Osteoblast (primary cell): ENCODE results near the gene PRMT3. TPM values are rescaled to one million over a fixed set of nuclear protein-coding genes. Genes with fewer than 3 reads are reported as not detected.
"Not testable (repeated sequence)": the region's sequence is repeated elsewhere in the genome, so short reads cannot be mapped to it uniquely, and the experiment has no call there.

Experiments
- DNase-seq: peaks from one replicate; pipeline ENCODE4 v3.0.0; 2011; ENCODE audit warnings: low spot score, mixed read lengths; ENCODE audit not compliant: insufficient read length; ENCODE audit errors: missing footprints
- H2AFZ ChIP-seq: 2 replicates; pipeline ENCODE4 v1.6.0; 2011; ENCODE audit warnings: mild to moderate bottlenecking, low read length
- H3K27ac ChIP-seq: 2 replicates; pipeline ENCODE4 v1.5.1; 2011; ENCODE audit warnings: mild to moderate bottlenecking, low read depth, low read length, moderate library complexity
- H3K27me3 ChIP-seq: 2 replicates; pipeline ENCODE4 v1.6.0; 2012; ENCODE audit warnings: mild to moderate bottlenecking, control low read depth, inconsistent platforms, low read length, moderate library complexity; ENCODE audit not compliant: insufficient read depth
- H3K36me3 ChIP-seq: 2 replicates; pipeline ENCODE4 v1.5.1; 2011; ENCODE audit warnings: mild to moderate bottlenecking, low read length, control low read depth, moderate library complexity; ENCODE audit not compliant: insufficient read depth
- H3K4me1 ChIP-seq: 2 replicates; pipeline ENCODE4 v1.5.1; 2011; ENCODE audit warnings: mild to moderate bottlenecking, low read length, control low read depth, moderate library complexity; ENCODE audit not compliant: insufficient read depth
- H3K4me2 ChIP-seq: 2 replicates; pipeline ENCODE4 v1.6.0; 2011; ENCODE audit warnings: mild to moderate bottlenecking, low read length; ENCODE audit not compliant: insufficient read depth
- H3K4me3 ChIP-seq: fragments of 200-600 bp; sonication (generic); 3 replicates; pipeline ENCODE4 v1.5.1; 2012; ENCODE audit warnings: mild to moderate bottlenecking, low read length, inconsistent platforms; ENCODE audit not compliant: insufficient read depth
- H3K79me2 ChIP-seq: 2 replicates; pipeline ENCODE4 v1.6.0; 2012; ENCODE audit warnings: mild to moderate bottlenecking, low read length, control low read depth, inconsistent platforms; ENCODE audit not compliant: insufficient read depth
- H3K9me3 ChIP-seq: 2 replicates; pipeline ENCODE4 v1.5.1; 2011; ENCODE audit warnings: low read depth, low read length, control low read depth
- H4K20me1 ChIP-seq: 2 replicates; pipeline ENCODE4 v1.6.0; 2012; ENCODE audit warnings: mild to moderate bottlenecking, low read length, control low read depth; ENCODE audit not compliant: insufficient read depth
- total RNA-seq: library from RNA; depleted of rRNA; stranded (reverse); fragments of >200 nt; gene quantifications from 2 replicates; pipeline ENCODE4 v1.2.3, GENCODE V29; 2012
- TF ChIP-seq, protein P1 (sequence below): IDR thresholded peaks from 2 replicates; pipeline ENCODE4 v1.5.1; 2011; ENCODE audit warnings: mild to moderate bottlenecking, low read depth, low read length, moderate library complexity; ENCODE audit errors: extremely low read depth

PRMT3 gene
- total RNA-seq, 1 donor, result 20.6 TPM

DNA sequence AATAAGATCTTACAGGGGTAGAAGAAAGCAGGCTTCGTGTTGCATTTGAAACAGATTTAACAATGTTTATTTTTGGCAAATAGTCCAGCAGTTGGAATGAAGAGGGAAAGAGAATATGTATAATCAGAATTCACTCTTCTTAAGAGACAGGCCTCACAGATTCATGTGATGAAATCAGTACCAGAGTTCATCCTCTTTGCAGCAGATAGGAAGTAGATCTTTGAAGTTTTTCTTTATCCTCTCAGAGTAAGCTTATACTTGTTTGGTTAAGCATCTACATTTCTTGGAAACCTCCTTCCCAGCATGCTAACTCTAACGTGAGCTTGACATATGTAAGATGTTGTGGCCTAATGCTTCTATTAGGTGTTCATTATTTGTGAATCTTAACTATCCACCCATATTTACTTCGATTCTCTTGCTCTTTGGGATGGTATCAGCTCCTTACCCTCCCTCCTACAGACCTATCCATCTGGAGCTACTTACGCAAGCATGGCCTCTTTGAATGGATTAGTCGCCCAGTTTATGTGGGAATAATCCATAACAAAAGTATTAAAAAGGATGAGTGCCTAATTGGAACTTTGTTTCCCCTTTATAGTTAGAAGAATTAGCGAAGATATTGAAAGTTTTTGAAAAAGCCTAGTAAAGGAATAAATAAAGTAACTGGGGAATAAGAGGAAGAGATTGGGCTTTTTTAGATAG, 80.1 kb downstream of the PRMT3 start:
- H3K9me3 ChIP-seq, result no peaks in the 10 kb centered on the region
- H3K4me1 ChIP-seq, result no peaks in the 10 kb centered on the region
- no peak for DNase-seq
- no peak overlapping the region for H3K4me3 ChIP-seq
- no peaks in the 10 kb centered on the region for H4K20me1 ChIP-seq
- TF ChIP-seq, protein P1, sequence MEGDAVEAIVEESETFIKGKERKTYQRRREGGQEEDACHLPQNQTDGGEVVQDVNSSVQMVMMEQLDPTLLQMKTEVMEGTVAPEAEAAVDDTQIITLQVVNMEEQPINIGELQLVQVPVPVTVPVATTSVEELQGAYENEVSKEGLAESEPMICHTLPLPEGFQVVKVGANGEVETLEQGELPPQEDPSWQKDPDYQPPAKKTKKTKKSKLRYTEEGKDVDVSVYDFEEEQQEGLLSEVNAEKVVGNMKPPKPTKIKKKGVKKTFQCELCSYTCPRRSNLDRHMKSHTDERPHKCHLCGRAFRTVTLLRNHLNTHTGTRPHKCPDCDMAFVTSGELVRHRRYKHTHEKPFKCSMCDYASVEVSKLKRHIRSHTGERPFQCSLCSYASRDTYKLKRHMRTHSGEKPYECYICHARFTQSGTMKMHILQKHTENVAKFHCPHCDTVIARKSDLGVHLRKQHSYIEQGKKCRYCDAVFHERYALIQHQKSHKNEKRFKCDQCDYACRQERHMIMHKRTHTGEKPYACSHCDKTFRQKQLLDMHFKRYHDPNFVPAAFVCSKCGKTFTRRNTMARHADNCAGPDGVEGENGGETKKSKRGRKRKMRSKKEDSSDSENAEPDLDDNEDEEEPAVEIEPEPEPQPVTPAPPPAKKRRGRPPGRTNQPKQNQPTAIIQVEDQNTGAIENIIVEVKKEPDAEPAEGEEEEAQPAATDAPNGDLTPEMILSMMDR, result no peak
- H3K4me2 ChIP-seq, result no peak overlapping the region
- H3K36me3 ChIP-seq, result peaks cover 4% of the 10 kb centered on the region
- H3K27me3 ChIP-seq, result no peaks in the 10 kb centered on the region
- H3K79me2 ChIP-seq, result no peaks in the 10 kb centered on the region
- H3K27ac ChIP-seq, result no peak overlapping the region
- H2AFZ ChIP-seq, result no peak overlapping the region

DNA sequence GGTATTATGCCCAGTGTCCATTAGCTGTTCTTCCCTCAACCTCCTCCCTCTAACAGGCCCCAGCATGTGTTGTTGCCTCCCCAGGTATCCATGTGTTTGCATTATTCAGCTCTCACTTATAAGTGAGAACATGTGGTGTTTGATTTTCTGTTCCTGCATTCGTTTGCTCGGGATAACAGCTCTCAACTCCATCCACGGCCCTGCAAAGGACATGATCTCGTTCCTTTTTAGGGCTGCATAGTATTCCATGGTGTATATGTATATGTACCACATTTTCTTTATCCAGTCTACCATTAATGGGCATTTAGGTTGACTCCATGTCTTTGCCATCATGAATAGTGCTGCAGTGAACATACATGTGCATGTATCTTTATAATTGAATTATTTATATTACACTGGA, 82.8 kb downstream of the PRMT3 start:
- Histone ChIP-seq H4K20me1 (no peaks in the 10 kb centered on the region), H3K4me1 (no peaks in the 10 kb centered on the region), H2AFZ (no peak overlapping the region), H3K79me2 (no peaks in the 10 kb centered on the region), H3K36me3 (peaks cover 4% of the 10 kb centered on the region), H3K27ac (no peak overlapping the region), H3K4me3 (no peak overlapping the region), H3K9me3 (no peaks in the 10 kb centered on the region), H3K27me3 (no peaks in the 10 kb centered on the region), H3K4me2 (no peak overlapping the region)
- TF ChIP-seq, protein P1, result no peak
- DNase-seq, result no peak

DNA sequence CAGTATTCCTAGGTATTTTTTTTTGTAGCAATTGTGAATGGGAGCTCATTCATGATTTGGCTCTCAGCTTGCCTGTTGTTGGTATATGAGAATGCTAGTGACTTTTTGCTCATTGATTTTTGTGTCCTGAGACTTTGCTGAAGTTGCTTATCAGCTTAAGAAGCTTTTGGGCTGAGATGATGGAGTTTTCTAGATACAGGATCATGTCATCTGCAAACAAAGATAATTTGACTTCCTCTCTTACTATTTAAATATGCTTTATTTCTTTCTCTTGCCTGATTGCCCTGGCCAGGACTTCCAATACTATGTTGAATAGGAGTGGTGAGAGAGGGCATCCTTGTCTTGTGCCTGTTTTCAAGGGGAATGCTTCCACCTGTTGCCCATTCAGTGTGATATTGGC, 84.4 kb downstream of the PRMT3 start:
- H4K20me1 ChIP-seq, H3K27me3 ChIP-seq, H3K4me1 ChIP-seq, H3K4me2 ChIP-seq, H3K79me2 ChIP-seq, H3K4me3 ChIP-seq, H3K9me3 ChIP-seq, H3K27ac ChIP-seq, H2AFZ ChIP-seq, DNase-seq, H3K36me3 ChIP-seq: not testable (repeated sequence)

DNA sequence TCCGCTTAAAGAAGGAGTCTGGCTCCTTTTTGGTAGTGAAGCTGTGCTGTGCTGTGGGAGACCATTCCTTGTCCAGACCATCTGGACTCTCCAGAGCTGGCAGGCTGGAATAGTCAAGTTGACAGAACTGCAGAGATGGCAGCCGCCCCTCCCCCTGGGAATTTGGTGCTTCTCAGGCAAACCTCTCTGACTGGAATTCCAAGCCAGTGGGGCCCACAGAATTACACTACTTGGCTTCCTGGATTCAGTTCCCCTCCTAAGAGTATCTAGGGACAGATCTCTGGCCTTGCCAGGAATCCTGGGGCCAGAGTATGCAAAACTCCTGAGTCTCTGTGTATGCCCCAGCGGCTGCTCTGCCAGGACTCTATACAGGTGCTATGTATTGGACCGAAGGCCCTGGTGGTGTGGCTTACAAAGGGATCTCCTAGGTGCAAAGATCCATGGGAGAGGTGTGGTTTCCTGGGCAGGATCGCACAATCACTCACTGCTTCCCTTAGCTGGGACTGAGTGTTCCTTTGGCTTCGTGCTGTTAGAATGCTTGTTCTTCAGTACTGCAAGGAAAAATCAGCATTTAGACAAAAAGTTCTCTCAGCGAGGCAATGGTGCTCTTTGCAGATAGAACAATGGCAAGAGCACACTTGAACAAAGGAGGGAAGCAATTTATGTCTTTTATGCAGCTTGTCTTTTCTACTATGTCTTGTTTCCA, 86.8 kb downstream of the PRMT3 start:
- Histone ChIP-seq H4K20me1 (no peaks in the 10 kb centered on the region), H3K27ac (no peak overlapping the region), H3K4me3 (no peak overlapping the region), H3K79me2 (no peaks in the 10 kb centered on the region), H3K9me3 (no peaks in the 10 kb centered on the region), H3K27me3 (no peaks in the 10 kb centered on the region), H2AFZ (no peak overlapping the region), H3K36me3 (no peaks in the 10 kb centered on the region), H3K4me1 (no peaks in the 10 kb centered on the region), H3K4me2 (no peak overlapping the region)
- no peak for DNase-seq
- TF ChIP-seq, protein P1, result no peak
